GM19468 (cell line): Measurements from ENCODE around the gene GPR179.
"Not testable (repeated sequence)": the region's sequence is repeated elsewhere in the genome, so short reads cannot be mapped to it uniquely, and the experiment has no call there.

Experiments used
- ATAC-seq: cut with Tn5 transposase; IDR thresholded peaks from one replicate; pipeline ENCODE4 v1.9.1; 2021; ENCODE audit warnings: mild to moderate bottlenecking, moderate library complexity, moderate number of reproducible peaks; ENCODE audit not compliant: unreplicated experiment; ENCODE audit errors: extremely low read depth

Gene GPR179

GRCh38 chr17:38325221-38325851, 18.4 kb downstream of the GPR179 start:
- no peak for ATAC-seq

GRCh38 chr17:38324772-38325171, 19.0 kb downstream of the GPR179 start:
- ATAC-seq, result no peak

GRCh38 chr17:38324141-38324697, 19.5 kb downstream of the GPR179 start:
- ATAC-seq, result no peak

GRCh38 chr17:38322897-38323296, 20.9 kb downstream of the GPR179 start:
- no peak for ATAC-seq

- ATAC-seq, result no peak
These were observed 21.5 kb downstream of the GPR179 start for GRCh38 chr17:38322156-38322779.

- ATAC-seq, result no peak
These were observed 23.3 kb downstream of the GPR179 start for GRCh38 chr17:38320482-38320881.

GRCh38 chr17:38317081-38317480, 26.7 kb downstream of the GPR179 start:
- ATAC-seq, result no peak

- no peak for ATAC-seq
These were observed 28.3 kb downstream of the GPR179 start for GRCh38 chr17:38315497-38315896.

GRCh38 chr17:38296834-38297517, 46.8 kb downstream of the GPR179 start, which contains the start of gene MRPL45:
TSS of gene MRPL45 (plus strand) at chr17:38297168. CDS start at chr17:38297184, 16 bp downstream.
- peak; percentile 88 for ATAC-seq

- ATAC-seq, result not testable (repeated sequence)
These were observed 48.0 kb downstream of the GPR179 start for GRCh38 chr17:38295602-38296365.

- ATAC-seq, result not testable (repeated sequence)
These were observed 54.0 kb downstream of the GPR179 start for GRCh38 chr17:38289760-38290159.

- not testable (repeated sequence) for ATAC-seq
These were observed 55.4 kb downstream of the GPR179 start for GRCh38 chr17:38288217-38288827.

- not testable (repeated sequence) for ATAC-seq
These were observed 57.2 kb downstream of the GPR179 start for GRCh38 chr17:38286501-38287091.

GRCh38 chr17:38285994-38286393, 57.8 kb downstream of the GPR179 start:
- not testable (repeated sequence) for ATAC-seq
